GM12874 (cell line): Measurements from ENCODE around the gene IL16.

Experiments
- TF ChIP-seq, protein P1 (sequence below): IDR thresholded peaks from 2 replicates; pipeline ENCODE4 v1.5.1; 2011; ENCODE audit warnings: low read depth, mild to moderate bottlenecking, control low read depth, low read length, moderate library complexity; ENCODE audit not compliant: insufficient read depth

IL16 gene

GRCh38 chr15:81322676-81323253 lies 126.1 kb downstream of the IL16 start:
- TF ChIP-seq, protein P1, sequence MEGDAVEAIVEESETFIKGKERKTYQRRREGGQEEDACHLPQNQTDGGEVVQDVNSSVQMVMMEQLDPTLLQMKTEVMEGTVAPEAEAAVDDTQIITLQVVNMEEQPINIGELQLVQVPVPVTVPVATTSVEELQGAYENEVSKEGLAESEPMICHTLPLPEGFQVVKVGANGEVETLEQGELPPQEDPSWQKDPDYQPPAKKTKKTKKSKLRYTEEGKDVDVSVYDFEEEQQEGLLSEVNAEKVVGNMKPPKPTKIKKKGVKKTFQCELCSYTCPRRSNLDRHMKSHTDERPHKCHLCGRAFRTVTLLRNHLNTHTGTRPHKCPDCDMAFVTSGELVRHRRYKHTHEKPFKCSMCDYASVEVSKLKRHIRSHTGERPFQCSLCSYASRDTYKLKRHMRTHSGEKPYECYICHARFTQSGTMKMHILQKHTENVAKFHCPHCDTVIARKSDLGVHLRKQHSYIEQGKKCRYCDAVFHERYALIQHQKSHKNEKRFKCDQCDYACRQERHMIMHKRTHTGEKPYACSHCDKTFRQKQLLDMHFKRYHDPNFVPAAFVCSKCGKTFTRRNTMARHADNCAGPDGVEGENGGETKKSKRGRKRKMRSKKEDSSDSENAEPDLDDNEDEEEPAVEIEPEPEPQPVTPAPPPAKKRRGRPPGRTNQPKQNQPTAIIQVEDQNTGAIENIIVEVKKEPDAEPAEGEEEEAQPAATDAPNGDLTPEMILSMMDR: no peak

GRCh38 chr15:81323559-81323943 lies 126.9 kb downstream of the IL16 start:
- TF ChIP-seq, protein P1: no peak

DNA sequence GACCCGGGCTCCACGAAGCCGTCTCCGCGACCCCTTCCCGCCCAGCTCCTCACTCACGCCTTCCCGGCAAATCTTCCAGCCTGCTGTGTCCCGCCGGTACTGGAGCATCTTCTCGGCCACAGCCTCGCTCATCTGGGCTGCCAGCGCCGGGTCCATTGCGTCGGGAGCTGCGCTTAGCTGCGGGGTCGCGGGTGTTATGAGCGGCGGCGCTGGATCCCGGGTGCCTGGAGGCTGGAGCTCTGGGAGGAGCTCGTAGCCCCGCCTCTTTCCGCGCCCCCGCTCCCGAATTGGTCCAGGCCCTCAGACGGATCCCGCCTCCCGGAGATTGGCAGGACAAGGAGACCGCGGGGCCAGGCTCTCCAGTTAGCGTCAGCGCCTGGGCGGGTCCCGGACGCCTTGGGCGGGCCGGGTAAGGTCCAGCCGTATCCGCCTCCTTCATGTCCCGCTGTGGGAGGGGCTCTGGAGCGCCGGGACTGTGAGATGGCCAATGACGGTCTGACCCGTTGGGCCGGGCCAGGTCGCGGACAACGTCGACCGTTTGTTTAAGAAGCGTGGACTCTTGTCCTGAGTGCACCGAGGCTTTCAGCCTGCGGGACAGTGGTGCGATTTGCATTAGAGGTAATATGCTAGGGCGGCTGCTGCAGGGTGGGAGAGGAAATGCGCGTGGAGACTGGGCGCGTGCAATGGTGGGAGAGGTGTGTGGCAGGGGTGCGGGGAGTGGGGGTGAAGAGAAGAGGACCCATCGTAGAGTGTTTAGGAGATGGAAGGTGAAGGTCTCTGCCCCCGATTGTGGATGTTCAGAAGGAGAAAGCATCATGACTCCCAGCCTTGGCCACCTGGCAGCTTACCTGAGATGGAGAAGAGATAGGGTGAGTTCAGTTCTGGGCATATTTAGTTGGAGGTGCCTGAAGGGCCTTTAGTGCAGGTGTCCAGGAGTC lies 127.5 kb downstream of the IL16 start, which contains the start of gene STARD5:
Gene STARD5 (minus strand): TSS at position 198 of the 938 bp plus-strand sequence. CDS start 42 bp downstream, at position 156.
- TF ChIP-seq, protein P1: no peak

- TF ChIP-seq, protein P1: no peak
These were observed 130.0 kb downstream of the IL16 start for GRCh38 chr15:81326466-81327212.

DNA sequence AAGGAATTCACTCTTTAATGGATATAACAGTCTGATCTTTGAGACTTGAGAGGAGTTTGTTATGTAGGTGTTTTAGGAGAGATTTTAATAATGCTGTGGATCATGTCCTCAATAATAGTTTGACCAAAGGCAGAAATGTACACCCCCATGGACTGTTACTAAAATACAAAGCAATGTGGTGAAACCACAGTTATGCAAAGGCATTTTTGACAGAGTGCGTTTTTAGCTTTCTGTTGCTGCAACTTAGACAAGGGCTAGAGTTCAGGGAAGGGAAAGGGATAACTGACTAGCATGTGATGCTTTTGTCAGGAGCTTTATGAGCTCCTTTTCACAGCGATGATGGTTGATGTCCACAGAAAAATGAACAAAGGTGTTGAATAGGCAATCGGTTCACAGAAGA lies 130.8 kb downstream of the IL16 start:
- TF ChIP-seq, protein P1: no peak

DNA sequence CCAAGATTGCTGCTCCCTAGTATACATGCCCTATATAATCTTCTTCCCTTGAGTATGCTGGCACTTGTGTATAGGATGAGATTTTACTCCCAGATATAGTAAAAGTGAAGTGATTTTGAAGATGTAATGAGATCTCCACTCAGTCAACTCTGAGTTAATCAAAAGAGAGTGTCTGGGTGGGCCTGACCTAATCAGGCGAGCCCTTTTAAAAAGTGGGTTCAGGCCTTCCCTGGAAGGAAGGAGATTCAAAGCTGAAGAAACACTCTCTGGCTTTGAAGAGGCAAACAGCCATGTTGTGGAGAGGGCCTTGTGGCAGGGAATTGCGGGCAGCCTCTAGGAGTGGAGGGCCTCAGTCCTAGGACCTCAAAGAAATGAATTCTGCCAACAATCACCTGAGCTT lies 132.8 kb downstream of the IL16 start:
- TF ChIP-seq, protein P1: no peak
